Right atrium auricular region (tissue), 2 donors: ENCODE measurements around the gene LIG3. TPM values are rescaled to one million over a fixed set of nuclear protein-coding genes. Genes with fewer than 3 reads are reported as not detected.

Experiments used
- DNase-seq: peaks from one replicate; pipeline ENCODE4 v3.0.0-alpha.2; 2019; ENCODE audit warnings: low spot score
- H3K27ac ChIP-seq, 2 donors: fragments of 200-600 bp; sonication (generic); 1 replicate in 1 of 2; 2 replicates in 1 of 2; pipeline ENCODE4 v1.5.1; 2016 to 2019
- H3K27me3 ChIP-seq, 2 donors: fragments of 200-600 bp; sonication (generic); one replicate each; pipeline versions ENCODE4 v1.5.1 to v1.6.0; 2017 to 2019
- H3K36me3 ChIP-seq: fragments of 200-600 bp; sonication (generic); one replicate; pipeline ENCODE4 v1.5.1; 2016
- H3K4me1 ChIP-seq, 2 donors: fragments of 200-600 bp; sonication (generic); one replicate each; pipeline versions ENCODE4 v1.5.1 to v1.6.0; 2017 to 2019
- H3K4me3 ChIP-seq, 2 donors: fragments of 200-600 bp; sonication (generic); 1 replicate in 1 of 2; 2 replicates in 1 of 2; pipeline ENCODE4 v1.5.1; 2017 to 2019; ENCODE audit warnings: mild to moderate bottlenecking in 1 of 2, moderate library complexity in 1 of 2
- H3K9me3 ChIP-seq, 2 donors: fragments of 200-600 bp; sonication (generic); one replicate each; pipeline ENCODE4 v1.5.1; 2019
- CTCF ChIP-seq, 2 donors: fragments of 200-600 bp; sonication (generic); IDR thresholded peaks; one replicate each; pipeline ENCODE4 v1.5.1; 2019; ENCODE audit warnings: antibody characterized with exemption in 2 of 2
- total RNA-seq, 2 donors: library from RNA; depleted of rRNA; stranded (reverse); fragments of >200 nt; gene quantifications; one replicate each; pipeline ENCODE4 v1.1.0, GENCODE V29; 2016

LIG3 gene
- total RNA-seq, 2 donors from 2014 or later = 12.0 to 17.1 TPM

GRCh38 chr17:35052241-35052610 is 71.9 kb downstream of the LIG3 start:
- Histone ChIP-seq H3K36me3 (no peaks in the 10 kb centered on the region), H3K9me3 (no peaks in the 10 kb centered on the region), H3K4me1 (peaks cover 0 to 22% of the 10 kb centered on the region in 2 donors), H3K4me3 (no peak overlapping the region), H3K27me3 (no peaks in the 10 kb centered on the region), H3K27ac (peak overlapping the region; percentile 11 to 41)
- TF ChIP-seq CTCF (IDR thresholded peaks at IDR 0.05) = no peak
- DNase-seq = no peak

GRCh38 chr17:35052780-35053179 is 72.5 kb downstream of the LIG3 start:
- Histone ChIP-seq H3K36me3 (no peaks in the 10 kb centered on the region), H3K9me3 (no peaks in the 10 kb centered on the region), H3K4me3 (no peak overlapping the region), H3K27ac (no peak overlapping the region), H3K27me3 (no peaks in the 10 kb centered on the region), H3K4me1 (peaks cover 0 to 22% of the 10 kb centered on the region in 2 donors)
- TF ChIP-seq CTCF (IDR thresholded peaks at IDR 0.05) = no peak
- DNase-seq = no peak

GRCh38 chr17:35053204-35053603 is 72.9 kb downstream of the LIG3 start:
- Histone ChIP-seq H3K4me1 (peaks cover 0 to 22% of the 10 kb centered on the region in 2 donors), H3K27ac (no peak overlapping the region), H3K27me3 (no peaks in the 10 kb centered on the region), H3K9me3 (no peaks in the 10 kb centered on the region), H3K4me3 (no peak overlapping the region), H3K36me3 (no peaks in the 10 kb centered on the region)
- no peak for DNase-seq
- no peak for TF ChIP-seq CTCF (IDR thresholded peaks at IDR 0.05)

GRCh38 chr17:35056013-35056412 is 75.7 kb downstream of the LIG3 start:
- Histone ChIP-seq H3K4me3 (no peak overlapping the region), H3K4me1 (peaks cover 0 to 13% of the 10 kb centered on the region in 2 donors), H3K36me3 (no peaks in the 10 kb centered on the region), H3K27ac (no peak overlapping the region), H3K9me3 (no peaks in the 10 kb centered on the region), H3K27me3 (no peaks in the 10 kb centered on the region)
- TF ChIP-seq CTCF (IDR thresholded peaks at IDR 0.05) = no peak
- DNase-seq = no peak

- Histone ChIP-seq H3K9me3 (no peaks in the 10 kb centered on the region), H3K4me3 (no peak overlapping the region), H3K27me3 (no peaks in the 10 kb centered on the region), H3K36me3 (no peaks in the 10 kb centered on the region), H3K4me1 (no peaks in the 10 kb centered on the region), H3K27ac (no peak overlapping the region)
- DNase-seq = no peak
- no peak for TF ChIP-seq CTCF (IDR thresholded peaks at IDR 0.05)
These were observed 77.1 kb downstream of the LIG3 start for GRCh38 chr17:35057332-35057915.

Other genes starting within 250 kb of the LIG3 start
- 1 to 10 TPM; 1.8 to 1.9 TPM for gene CCT6B, start 19.1 kb upstream of the LIG3 start, total RNA-seq
- gene ZNF830, start 19.0 kb upstream of the LIG3 start, total RNA-seq = 1 to 10 TPM; 5.4 to 8.1 TPM
- gene RFFL, start 83.2 kb downstream of the LIG3 start, total RNA-seq = 10 to 100 TPM; 12.2 to 20.1 TPM
- gene RAD51D, start 139.3 kb downstream of the LIG3 start, total RNA-seq = 1 to 10 TPM; 2.0 to 4.5 TPM
- not detected for gene FNDC8, start 141.1 kb downstream of the LIG3 start, total RNA-seq
- gene NLE1, start 161.8 kb downstream of the LIG3 start, total RNA-seq = 1 to 10 TPM; 3.6 to 8.2 TPM
- 100 to 1,000 TPM; 118 to 131 TPM for gene UNC45B, start 167.3 kb downstream of the LIG3 start, total RNA-seq
- gene SLC35G3, start 213.9 kb downstream of the LIG3 start, total RNA-seq = not detected